NCI-H2107 (cell line): ENCODE data around the gene SAMHD1.
"Not testable (repeated sequence)": the region's sequence is repeated elsewhere in the genome, so short reads cannot be mapped to it uniquely, and the experiment has no call there.

Experiments used
- DNase-seq: peaks from one replicate; lab custom pipeline; 2025; lab: John Stamatoyannopoulos, UW

Gene SAMHD1

GRCh38 chr20:36956016-36956415, 4.5 kb upstream of the SAMHD1 start:
- no peak for DNase-seq

GRCh38 chr20:36951979-36952738, 651 bp upstream of the SAMHD1 start:
- DNase-seq: no peak

- no peak for DNase-seq
These were observed 902 bp downstream of the SAMHD1 start for GRCh38 chr20:36950414-36951197.

- DNase-seq: no peak
These were observed 10.1 kb downstream of the SAMHD1 start for GRCh38 chr20:36941401-36941835.

GRCh38 chr20:36937402-36937770, 14.1 kb downstream of the SAMHD1 start:
- DNase-seq: no peak

GRCh38 chr20:36936761-36937401, 14.6 kb downstream of the SAMHD1 start:
- not testable (repeated sequence) for DNase-seq

GRCh38 chr20:36936341-36936740, 15.2 kb downstream of the SAMHD1 start:
- no peak for DNase-seq

GRCh38 chr20:36933571-36933970, 17.9 kb downstream of the SAMHD1 start:
- not testable (repeated sequence) for DNase-seq

GRCh38 chr20:36932476-36933426, 18.8 kb downstream of the SAMHD1 start:
- DNase-seq: no peak

- not testable (repeated sequence) for DNase-seq
These were observed 19.4 kb downstream of the SAMHD1 start for GRCh38 chr20:36932067-36932466.

GRCh38 chr20:36929691-36930090, 21.8 kb downstream of the SAMHD1 start:
- DNase-seq: no peak

- DNase-seq: no peak
These were observed 22.2 kb downstream of the SAMHD1 start for GRCh38 chr20:36929290-36929689.

- no peak for DNase-seq
These were observed 23.8 kb downstream of the SAMHD1 start for GRCh38 chr20:36927704-36928103.

GRCh38 chr20:36926653-36927200, 24.8 kb downstream of the SAMHD1 start:
- DNase-seq: no peak

GRCh38 chr20:36925234-36925633, 26.3 kb downstream of the SAMHD1 start:
- DNase-seq: no peak

- DNase-seq: no peak
These were observed 27.1 kb downstream of the SAMHD1 start for GRCh38 chr20:36924167-36925045.

GRCh38 chr20:36920334-36920730, 31.2 kb downstream of the SAMHD1 start:
- DNase-seq: no peak

GRCh38 chr20:36919715-36920333, 31.7 kb downstream of the SAMHD1 start:
- no peak for DNase-seq

- DNase-seq: no peak
These were observed 33.6 kb downstream of the SAMHD1 start for GRCh38 chr20:36917943-36918342.

GRCh38 chr20:36917240-36917639, 34.3 kb downstream of the SAMHD1 start:
- no peak for DNase-seq
